Omental fat pad (tissue), 4 donors: ENCODE data around the gene CPE. TPM values are rescaled to one million over a fixed set of nuclear protein-coding genes. Genes with fewer than 3 reads are reported as not detected.

Experiments
- ATAC-seq: fragments of 150-250 bp; one replicate; pipeline ENCODE4 v1.9.1; 2016; ENCODE audit warnings: mild to moderate bottlenecking, moderate library complexity; ENCODE audit not compliant: low FRiP score
- DNase-seq: peaks from one replicate; pipeline ENCODE4 v3.0.0-alpha.2; 2019; ENCODE audit warnings: low spot score
- CTCF ChIP-seq, 3 donors: fragments of 450-650 bp; IDR thresholded peaks; one replicate each; pipeline ENCODE4 v1.5.1; 2016 to 2017; ENCODE audit warnings: antibody characterized with exemption in 3 of 3, mild to moderate bottlenecking in 3 of 3, moderate library complexity in 2 of 3
- small RNA-seq: library from RNA; depleted of rRNA; stranded (forward); fragments of <200 nt; gene quantifications from one replicate; pipeline ENCODE3, GENCODE V24; 2016
- total RNA-seq, 4 donors: library from RNA; depleted of rRNA; stranded (reverse); fragments of >200 nt; gene quantifications; one replicate each; pipeline ENCODE4 v1.1.0, GENCODE V29; 2016

CPE gene
- total RNA-seq, 4 donors from 2014 or later, result 102 to 224 (median 135) TPM

GRCh38 chr4:165539801-165540200 is 161.0 kb downstream of the CPE start:
- TF ChIP-seq CTCF (IDR thresholded peaks at IDR 0.05), result no peak
- ATAC-seq, result no peak
- DNase-seq, result no peak

- ATAC-seq (no peak), DNase-seq (no peak)
- TF ChIP-seq CTCF (IDR thresholded peaks at IDR 0.05), result no peak
Measured at GRCh38 chr4:165540206-165540830, 161.5 kb downstream of the CPE start.

GRCh38 chr4:165541851-165542459 is 163.1 kb downstream of the CPE start:
- ATAC-seq (no peak), DNase-seq (no peak)
- no peak for TF ChIP-seq CTCF (IDR thresholded peaks at IDR 0.05)

- DNase-seq, result no peak
- ATAC-seq, result no peak
- no peak for TF ChIP-seq CTCF (IDR thresholded peaks at IDR 0.05)
Measured at GRCh38 chr4:165542476-165542875, 163.7 kb downstream of the CPE start.

Small RNA genes within 50 kb of the gene (small RNA-seq; reads per million reads assigned to genes)
- gene MIR578 (not detected), gene SCGB1D5P (not detected)

Other genes starting within 250 kb of the CPE start
- 10 to 100 TPM; 23.1 to 42.6 (median 32.4) TPM for gene KLHL2, start 171.4 kb upstream of the CPE start, total RNA-seq
- 10 to 100 TPM; 13.2 to 45.2 (median 19.3) TPM for gene MSMO1, start 51.3 kb upstream of the CPE start, total RNA-seq